Measurements from ENCODE around the gene CAPN2. TPM values are rescaled to one million over a fixed set of nuclear protein-coding genes. Genes with fewer than 3 reads are reported as not detected.

CAPN2 gene
- polyA plus RNA-seq, 1 experiment: 433 TPM

GRCh38 chr1:223788746-223789415 lies 76.5 kb downstream of the CAPN2 start:
- TF ChIP-seq CTCF (IDR thresholded peaks at IDR 0.05; ENCODE audit: low read depth, low read length): no peak
- H3K27me3 ChIP-seq (ENCODE audit: control insufficient read depth, insufficient read depth, low read length): no peaks in the 10 kb centered on the region
- no peak overlapping the region for H3K27ac ChIP-seq (ENCODE audit: low read depth, low read length)
- ChIA-PET CTCF (interaction anchor here (1.0 kb wide), 1 partner anchor 23 kb away, joined by 4 read pairs; no protein-coding TSS in a partner anchor), POLR2A (interaction anchor here (0.7 kb wide), 1 partner anchor 58 kb away, joined by 3 read pairs; no protein-coding TSS in a partner anchor)
- DNase-seq (ENCODE audit: low read depth, low spot score): no peak
- H3K4me3 ChIP-seq (ENCODE audit: low read depth, low read length): no peak overlapping the region
- no peaks in the 10 kb centered on the region for H3K9me3 ChIP-seq (ENCODE audit: control insufficient read depth, insufficient read depth, low read length)

GRCh38 chr1:223792046-223792445 lies 79.7 kb downstream of the CAPN2 start:
- CTCF ChIA-PET: no interaction called here
- no peak overlapping the region for H3K27ac ChIP-seq (ENCODE audit: low read depth, low read length)
- TF ChIP-seq CTCF (IDR thresholded peaks at IDR 0.05; ENCODE audit: low read depth, low read length): no peak
- POLR2A ChIA-PET: no interaction called here
- H3K9me3 ChIP-seq (ENCODE audit: control insufficient read depth, insufficient read depth, low read length): no peaks in the 10 kb centered on the region
- no peak overlapping the region for H3K4me3 ChIP-seq (ENCODE audit: low read depth, low read length)
- no peaks in the 10 kb centered on the region for H3K27me3 ChIP-seq (ENCODE audit: control insufficient read depth, insufficient read depth, low read length)
- DNase-seq (ENCODE audit: low read depth, low spot score): no peak

GRCh38 chr1:223793716-223794115 lies 81.4 kb downstream of the CAPN2 start:
- no peak overlapping the region for H3K4me3 ChIP-seq (ENCODE audit: low read depth, low read length)
- no peak for TF ChIP-seq CTCF (IDR thresholded peaks at IDR 0.05; ENCODE audit: low read depth, low read length)
- ChIA-PET CTCF (interaction anchor here (1.1 kb wide), 1 partner anchor 106 kb away, joined by 3 read pairs; no protein-coding TSS in a partner anchor), POLR2A (interaction anchor here (0.7 kb wide), 1 partner anchor 10 kb away, joined by 3 read pairs; no protein-coding TSS in a partner anchor)
- no peak for DNase-seq (ENCODE audit: low read depth, low spot score)
- H3K27me3 ChIP-seq (ENCODE audit: control insufficient read depth, insufficient read depth, low read length): no peaks in the 10 kb centered on the region
- H3K9me3 ChIP-seq (ENCODE audit: control insufficient read depth, insufficient read depth, low read length): no peaks in the 10 kb centered on the region
- H3K27ac ChIP-seq (ENCODE audit: low read depth, low read length): no peak overlapping the region

GRCh38 chr1:223794136-223794880 lies 82.0 kb downstream of the CAPN2 start:
- H3K27ac ChIP-seq (ENCODE audit: low read depth, low read length): no peak overlapping the region
- DNase-seq (ENCODE audit: low read depth, low spot score): no peak
- no peak overlapping the region for H3K4me3 ChIP-seq (ENCODE audit: low read depth, low read length)
- ChIA-PET CTCF (interaction anchor here (1.1 kb wide), 1 partner anchor 105 kb away, joined by 3 read pairs; no protein-coding TSS in a partner anchor), POLR2A (interaction anchor here (0.7 kb wide), 1 partner anchor 11 kb away, joined by 3 read pairs; no protein-coding TSS in a partner anchor)
- no peaks in the 10 kb centered on the region for H3K27me3 ChIP-seq (ENCODE audit: control insufficient read depth, insufficient read depth, low read length)
- TF ChIP-seq CTCF (IDR thresholded peaks at IDR 0.05; ENCODE audit: low read depth, low read length): no peak
- no peaks in the 10 kb centered on the region for H3K9me3 ChIP-seq (ENCODE audit: control insufficient read depth, insufficient read depth, low read length)

- Histone ChIP-seq H3K27me3 (ENCODE audit: control insufficient read depth, insufficient read depth, low read length) (no peaks in the 10 kb centered on the region), H3K4me3 (ENCODE audit: low read depth, low read length) (no peak overlapping the region), H3K27ac (ENCODE audit: low read depth, low read length) (no peak overlapping the region), H3K9me3 (ENCODE audit: control insufficient read depth, insufficient read depth, low read length) (no peaks in the 10 kb centered on the region)
- POLR2A ChIA-PET: no interaction called here
- CTCF ChIA-PET: no interaction called here
- no peak for DNase-seq (ENCODE audit: low read depth, low spot score)
- no peak for TF ChIP-seq CTCF (IDR thresholded peaks at IDR 0.05; ENCODE audit: low read depth, low read length)
These were observed 83.9 kb downstream of the CAPN2 start for GRCh38 chr1:223796210-223796609.
